Measurements from ENCODE around the gene IFT25.

IFT25 gene

GRCh38 chr1:53959664-53960250 is 14.3 kb upstream of the IFT25 start:
- no peak overlapping the region for H3K27ac ChIP-seq
- DNase-seq (ENCODE audit: low read depth, low spot score) = no peak

- no peak for DNase-seq (ENCODE audit: low read depth, low spot score)
- peak overlapping the region; percentile 96 for H3K27ac ChIP-seq
Measured at GRCh38 chr1:53957194-53957818, 11.8 kb upstream of the IFT25 start.

DNA sequence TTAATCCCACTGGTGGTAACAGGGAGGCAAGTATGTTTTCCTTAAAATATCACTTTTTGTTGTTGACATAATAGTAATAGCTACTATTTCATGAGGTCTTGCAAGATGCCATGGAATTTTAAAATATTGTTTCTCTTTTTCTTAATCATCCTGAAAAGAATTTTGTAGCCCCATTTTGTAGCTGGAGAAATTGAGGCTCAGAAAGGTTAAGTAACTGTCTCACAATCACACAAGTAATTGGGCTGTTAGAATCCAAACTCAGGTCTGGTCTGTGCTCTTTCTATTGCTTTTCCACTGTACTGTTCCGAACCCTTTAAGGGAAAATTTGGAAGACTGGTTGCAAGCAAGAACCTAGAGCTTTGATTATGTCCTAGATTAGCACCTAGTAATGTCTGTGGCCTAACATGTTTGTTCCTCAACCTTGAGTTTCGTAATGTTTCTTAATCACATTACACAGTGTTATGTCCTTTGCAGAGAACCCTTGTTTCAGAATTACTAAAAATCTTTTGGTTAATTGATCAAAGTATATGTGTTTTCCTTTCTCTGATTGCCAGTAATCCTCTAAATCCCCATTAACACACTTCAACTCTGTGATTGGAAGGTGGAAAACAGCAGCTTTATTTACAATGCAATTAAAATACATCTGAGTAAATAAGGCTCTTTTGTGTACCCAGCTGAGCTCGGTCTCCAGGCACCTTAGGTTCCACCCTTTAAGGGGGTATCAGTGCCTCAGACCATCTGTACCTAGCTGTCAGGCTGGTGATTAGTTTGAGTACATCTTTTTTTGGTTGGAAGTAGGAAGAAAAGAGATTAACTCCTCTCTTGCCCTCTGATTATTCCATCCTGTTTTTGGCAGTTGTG is 11.0 kb upstream of the IFT25 start:
- peak overlapping the region; percentile 96 for H3K27ac ChIP-seq
- no peak for DNase-seq (ENCODE audit: low read depth, low spot score)

DNA sequence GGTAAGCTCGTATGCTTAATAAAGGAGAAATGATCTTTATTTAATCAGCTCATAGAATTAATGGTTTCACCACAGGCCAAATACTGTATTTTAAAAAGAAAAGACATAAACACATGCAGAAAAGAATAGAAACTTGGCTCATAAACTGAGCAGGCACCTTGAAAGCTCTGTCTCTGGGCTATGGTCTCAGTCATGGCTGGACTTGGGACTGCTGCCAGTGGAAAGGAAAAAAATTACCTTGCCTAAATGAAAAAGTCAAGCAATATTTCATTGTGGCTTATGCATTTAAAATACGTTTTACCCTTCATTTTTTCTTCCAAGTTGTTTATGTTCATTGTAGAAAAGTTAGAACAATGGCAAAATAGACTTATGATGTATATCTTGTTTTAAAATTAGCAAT is 8.6 kb upstream of the IFT25 start:
- peak overlapping the region; percentile 96 for H3K27ac ChIP-seq
- DNase-seq (ENCODE audit: low read depth, low spot score) = no peak

- no peak overlapping the region for H3K27ac ChIP-seq
- no peak for DNase-seq (ENCODE audit: low read depth, low spot score)
Measured at GRCh38 chr1:53951697-53952096, 6.2 kb upstream of the IFT25 start.

DNA sequence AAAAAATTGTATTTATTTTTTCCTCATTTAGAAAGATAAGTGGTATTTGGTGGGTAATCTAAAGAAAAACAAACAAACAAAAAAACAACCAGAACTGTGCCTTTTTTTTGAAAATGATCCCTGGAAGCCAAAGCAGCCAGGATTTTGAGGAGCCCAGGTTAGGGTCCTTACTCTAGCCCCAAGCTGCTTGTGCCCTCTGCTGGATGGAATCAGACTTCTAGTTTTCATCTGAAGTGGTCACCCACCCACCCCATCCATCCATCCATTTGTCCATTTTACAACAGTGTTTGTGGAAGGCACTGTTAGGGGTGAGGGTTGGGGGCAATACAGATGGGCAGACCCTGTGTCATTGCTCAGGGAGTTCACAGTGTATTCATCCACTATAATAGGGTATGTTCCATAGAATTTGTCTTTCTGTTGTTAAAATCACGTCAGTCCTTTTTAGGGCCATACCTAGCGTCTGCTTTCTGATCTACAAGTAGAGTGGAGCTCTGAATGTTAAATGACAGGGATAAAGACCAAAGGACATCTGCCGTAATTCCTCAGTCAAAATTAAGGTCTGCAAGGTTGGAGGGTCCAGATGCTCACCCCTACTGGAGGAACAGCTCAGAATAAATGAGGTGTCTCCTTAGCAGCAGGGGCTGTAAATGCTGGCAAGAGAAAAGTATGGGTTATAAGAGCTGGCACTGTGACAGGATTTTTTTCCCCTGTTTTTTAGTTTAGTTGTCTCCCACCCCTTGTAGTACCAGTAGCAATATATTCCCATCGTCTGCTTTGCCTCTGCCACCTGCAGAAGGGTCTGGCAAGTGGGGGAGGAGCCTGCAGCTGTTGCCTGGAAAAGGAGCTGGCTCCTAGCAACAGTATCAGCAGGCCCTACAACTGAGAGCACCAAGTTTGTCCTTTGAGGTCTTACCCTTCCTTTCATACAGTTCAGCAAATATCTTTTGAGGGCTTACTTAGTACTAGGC is 3.8 kb upstream of the IFT25 start:
- no peak overlapping the region for H3K27ac ChIP-seq
- no peak for DNase-seq (ENCODE audit: low read depth, low spot score)

DNA sequence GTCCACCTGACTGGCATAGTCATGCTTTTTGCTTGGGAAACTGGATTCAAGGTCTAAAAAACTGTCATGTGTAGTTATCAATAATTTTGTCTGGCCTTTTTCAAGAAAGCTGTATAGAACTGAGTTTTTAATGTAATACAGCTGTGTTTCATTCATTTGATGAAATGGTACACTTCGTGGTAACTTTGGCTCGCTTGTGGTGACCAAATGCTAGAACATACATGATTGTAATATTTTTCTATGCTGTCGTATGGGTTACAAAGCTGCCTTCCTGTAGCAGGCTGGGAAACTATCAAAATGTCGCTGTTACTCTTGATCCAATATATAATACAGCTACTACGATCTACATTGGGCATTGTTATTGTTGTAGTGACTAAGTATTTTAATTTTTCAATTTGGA is 2.8 kb upstream of the IFT25 start:
- no peak for DNase-seq (ENCODE audit: low read depth, low spot score)
- no peak overlapping the region for H3K27ac ChIP-seq

- H3K27ac ChIP-seq = peak overlapping the region; percentile 76
- no peak for DNase-seq (ENCODE audit: low read depth, low spot score)
Measured at GRCh38 chr1:53947172-53947907, 1.8 kb upstream of the IFT25 start.

GRCh38 chr1:53946252-53947171 is 1.0 kb upstream of the IFT25 start, which contains the start of gene LRRC42:
Gene LRRC42, plus strand, starts transcription at chr1:53946350. Its CDS starts 5,650 bp downstream, at chr1:53952000.
- DNase-seq (ENCODE audit: low read depth, low spot score) = no peak
- peak within 1 kb of the TSS; percentile 76 for H3K27ac ChIP-seq

DNA sequence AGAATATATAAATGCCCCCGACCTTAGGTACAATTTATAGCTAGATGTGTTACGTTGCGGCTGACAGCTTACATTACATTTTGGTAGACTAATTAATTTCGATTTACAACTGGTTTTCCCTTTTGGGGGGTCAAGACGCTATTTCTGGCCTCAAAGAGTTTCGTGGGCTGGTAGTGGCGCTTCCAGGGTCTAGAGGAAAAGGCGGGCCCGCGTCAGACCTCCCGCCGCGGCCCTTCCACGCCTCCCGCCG is 391 bp downstream of the IFT25 start:
- H3K27ac ChIP-seq = peak overlapping the region; percentile 76
- DNase-seq (ENCODE audit: low read depth, low spot score) = no peak

- peak overlapping the region; percentile 76 for H3K27ac ChIP-seq
- no peak for DNase-seq (ENCODE audit: low read depth, low spot score)
Measured at GRCh38 chr1:53944469-53945182, 873 bp downstream of the IFT25 start.

- no peak for DNase-seq (ENCODE audit: low read depth, low spot score)
- peak overlapping the region; percentile 53 for H3K27ac ChIP-seq
Measured at GRCh38 chr1:53943490-53944043, 1.9 kb downstream of the IFT25 start.

GRCh38 chr1:53943090-53943489 is 2.4 kb downstream of the IFT25 start:
- DNase-seq (ENCODE audit: low read depth, low spot score) = no peak
- peak overlapping the region; percentile 53 for H3K27ac ChIP-seq

DNA sequence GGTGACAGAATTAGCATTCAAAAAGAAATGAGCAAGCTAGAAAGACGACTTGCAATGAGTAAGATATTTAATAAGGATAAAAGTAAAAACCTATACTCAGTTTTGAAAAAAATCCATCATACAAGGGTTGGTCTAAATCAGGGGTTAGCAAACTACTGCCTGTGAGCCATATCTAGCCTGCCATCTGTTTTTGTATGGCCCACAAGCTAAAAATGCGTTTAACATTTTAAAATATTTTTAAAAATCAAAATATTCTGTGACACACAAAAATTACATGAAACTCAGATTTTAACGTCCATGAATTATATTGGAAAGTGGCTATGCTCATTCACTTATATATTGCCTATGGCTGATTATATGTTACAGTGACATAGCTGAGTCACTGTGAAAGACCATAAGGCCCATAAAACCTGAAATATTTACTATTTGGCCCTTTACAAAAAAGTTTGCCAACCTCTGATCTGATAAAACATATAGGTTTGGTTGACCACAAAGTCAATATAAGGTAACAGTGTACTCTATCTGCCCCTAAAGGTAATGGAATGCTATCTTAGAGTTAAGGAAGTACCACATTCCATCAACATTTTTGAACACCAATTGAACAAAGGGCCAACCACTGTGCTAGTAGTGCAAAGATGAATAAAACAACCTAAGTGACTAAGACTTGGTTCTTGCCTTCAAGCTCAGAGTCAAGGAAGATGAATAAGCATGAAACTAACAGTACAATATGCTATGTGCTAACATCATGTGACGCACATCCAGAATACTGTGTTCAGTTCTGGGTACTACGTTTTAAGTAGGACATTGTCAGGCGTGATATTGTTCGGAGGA is 3.2 kb downstream of the IFT25 start:
- peak overlapping the region; percentile 53 for H3K27ac ChIP-seq
- peak; percentile 72 for DNase-seq (ENCODE audit: low read depth, low spot score)

- no peak for DNase-seq (ENCODE audit: low read depth, low spot score)
- no peak overlapping the region for H3K27ac ChIP-seq
Measured at GRCh38 chr1:53938136-53938830, 7.2 kb downstream of the IFT25 start.

GRCh38 chr1:53936430-53936829 is 9.1 kb downstream of the IFT25 start:
- DNase-seq (ENCODE audit: low read depth, low spot score) = no peak
- no peak overlapping the region for H3K27ac ChIP-seq

Data from epithelial cell of prostate (primary cell).